GM12878 (cell line): ENCODE results near the gene ACSL1. TPM values are rescaled to one million over a fixed set of nuclear protein-coding genes. Genes with fewer than 3 reads are reported as not detected.
A peak's percentile ranks its signal among the peaks of the same experiment; 100 is the strongest.

Experiments used
- ATAC-seq: fragments of 200-7000 bp; cut with Tn5 transposase; 3 replicates; pipeline ENCODE4 v1.9.1; 2020; ENCODE audit warnings: mild to moderate bottlenecking, moderate library complexity
- BruUV-seq: library from RNA; stranded (reverse); fragments of 400-500 nt; replicated peaks from 2 replicates; lab custom pipeline; 2021; lab: Mats Ljungman, UMichigan
- CTCF ChIA-PET: fragments of 300-600 bp; sonication (Branson Sonifier 250); formaldehyde crosslinking; extraction: SDS; loops from one replicate; lab custom pipeline; 2021; ENCODE audit warnings: inconsistent platforms; lab: Yijun Ruan, JAX
- POLR2A ChIA-PET: fragments of 350-600 bp; formaldehyde crosslinking; extraction: SDS; loops from one replicate; lab custom pipeline; 2021; ENCODE audit warnings: inconsistent platforms; lab: Charles Lee
- RAD21 ChIA-PET: fragments of 300-600 bp; sonication (Branson Sonifier 250); formaldehyde crosslinking; loops from one replicate; lab custom pipeline; 2023; ENCODE audit warnings: antibody characterized with exemption; ENCODE audit not compliant: unreplicated experiment; lab: Charles Lee
- SMC1A ChIA-PET: fragments of 300-600 bp; sonication (Branson Sonifier 250); formaldehyde crosslinking; loops from one replicate; lab custom pipeline; 2023; ENCODE audit not compliant: unreplicated experiment, uncharacterized antibody; lab: Charles Lee
- DNase-seq: peaks from one replicate; pipeline ENCODE4 v3.0.0-alpha.2; 2011; ENCODE audit warnings: low read depth, low spot score
- FAIRE-seq: peaks from 3 replicates; lab custom pipeline; 2011; peaks lifted over from hg19 to GRCh38; lab: Jason Lieb, UNC
- H2AFZ ChIP-seq: 2 replicates; pipeline ENCODE4 v1.6.0; 2011; ENCODE audit warnings: low read depth, low read length, control low read depth; ENCODE audit not compliant: control insufficient read depth
- H3K27ac ChIP-seq: 2 replicates; pipeline ENCODE4 v1.5.1; 2011; ENCODE audit warnings: control low read depth; ENCODE audit not compliant: control insufficient read depth, insufficient read depth
- H3K27me3 ChIP-seq, 2 experiments: replicated peaks in 1 of 2; 2 replicates each; pipeline versions ENCODE4 v1.6.0 to v1.6.1; 2011; ENCODE audit warnings: low read length in 1 of 2; ENCODE audit not compliant: control insufficient read depth in 2 of 2, insufficient read depth in 2 of 2
- H3K36me3 ChIP-seq, 2 experiments: 2 replicates each; pipeline ENCODE4 v1.5.1; 2011; ENCODE audit warnings: low read length in 1 of 2; ENCODE audit not compliant: control insufficient read depth in 2 of 2, insufficient read depth in 2 of 2
- H3K4me1 ChIP-seq: 2 replicates; pipeline ENCODE4 v1.6.1; 2011; ENCODE audit warnings: mild to moderate bottlenecking, low read length, moderate library complexity, mixed read lengths; ENCODE audit not compliant: control insufficient read depth, insufficient read depth
- H3K4me2 ChIP-seq: 2 replicates; pipeline ENCODE4 v1.6.0; 2011; ENCODE audit warnings: control low read depth; ENCODE audit not compliant: control insufficient read depth, insufficient read depth
- H3K4me3 ChIP-seq: fragments of 200-600 bp; sonication (generic); 2 replicates; pipeline ENCODE4 v1.5.1; 2016
- H3K79me2 ChIP-seq: 2 replicates; pipeline ENCODE4 v1.6.0; 2011; ENCODE audit warnings: low read length; ENCODE audit not compliant: control insufficient read depth, insufficient read depth
- H3K9ac ChIP-seq: 2 replicates; pipeline ENCODE4 v1.8.0; 2011; ENCODE audit warnings: low read length, control low read depth, mixed read lengths; ENCODE audit not compliant: control insufficient read depth, insufficient read depth
- H3K9me3 ChIP-seq: replicated peaks from 3 replicates; pipeline ENCODE4 v1.5.1; 2011; ENCODE audit warnings: mild to moderate bottlenecking, low read length; ENCODE audit not compliant: control insufficient read depth, insufficient read depth
- H4K20me1 ChIP-seq: 2 replicates; pipeline ENCODE4 v1.6.0; 2011; ENCODE audit not compliant: control insufficient read depth, insufficient read depth
- EP300 ChIP-seq, 2 experiments: fragments of 150-350 bp in 1 of 2; IDR thresholded peaks; 2 replicates each; pipeline ENCODE4 v1.6.1; 2011 to 2012; ENCODE audit warnings: low read depth in 2 of 2, low read length in 2 of 2, borderline replicate concordance in 1 of 2, improper control_type of control experiment in 1 of 2, inconsistent platforms in 1 of 2; ENCODE audit not compliant: control insufficient read depth in 1 of 2
- HCFC1 ChIP-seq: fragments of 150-350 bp; IDR thresholded peaks from 2 replicates; pipeline ENCODE4 v1.6.1; 2014; ENCODE audit warnings: low read length
- MEF2A ChIP-seq: IDR thresholded peaks from 2 replicates; pipeline ENCODE4 v1.6.1; 2011; ENCODE audit warnings: low read depth, mild to moderate bottlenecking, low read length, moderate library complexity; ENCODE audit not compliant: insufficient read depth
- MEF2B ChIP-seq: fragments of 450-650 bp; IDR thresholded peaks from 2 replicates; pipeline ENCODE4 v1.6.1; 2018; ENCODE audit warnings: mild to moderate bottlenecking, moderate library complexity; ENCODE audit not compliant: partially characterized antibody, poor library complexity, severe bottlenecking
- NFXL1 ChIP-seq: fragments of 450-650 bp; IDR thresholded peaks from 2 replicates; pipeline ENCODE4 v1.6.1; 2017; ENCODE audit warnings: antibody characterized with exemption, mild to moderate bottlenecking, borderline replicate concordance
- RUNX3 ChIP-seq: IDR thresholded peaks from 2 replicates; pipeline ENCODE4 v1.6.1; 2012; ENCODE audit warnings: low read length, inconsistent platforms
- TCF12 ChIP-seq: IDR thresholded peaks from 2 replicates; pipeline ENCODE4 v1.6.1; 2011; ENCODE audit warnings: low read depth, mild to moderate bottlenecking, low read length
- TCF7 ChIP-seq: IDR thresholded peaks from 2 replicates; pipeline ENCODE4 v1.6.1; 2014; ENCODE audit warnings: antibody characterized with exemption, borderline replicate concordance
- WGBS: methylation state at CpG from one replicate; pipeline ENCODE4 v1.1.6; 2016; ENCODE audit warnings: low lambda C conversion rate; ENCODE audit not compliant: insufficient replicate concordance, insufficient coverage; ENCODE audit errors: missing lambda C conversion rate; 5-methylcytosine and 5-hydroxymethylcytosine counted together
- in situ Hi-C: fragments of 300-500 bp; cut with MboI; formaldehyde crosslinking; loops from 9 replicates; pipeline ENCODE4 v1.14.3; 2018; ENCODE audit warnings: mixed read lengths
- intact Hi-C: fragments of 100-400 bp; cut with micrococcal nuclease; formaldehyde crosslinking; loops from one replicate; pipeline ENCODE4 v1.14.2; 2022; ENCODE audit not compliant: unreplicated experiment
- polyA plus RNA-seq, 11 experiments: library from polyadenylated mRNA; depleted of rRNA in 4 of 11; unstranded in 6 of 11; stranded (reverse) in 5 of 11; fragments of >200 nt; fragmentation: Nextera tagmentation in 4 of 11; fragmentation: Illumina TruSeq in 1 of 11; extraction: Ambion mirVana in 4 of 11; extraction: Trizol in 1 of 11; gene quantifications; 1 replicate in 1 of 11; 2 replicates in 10 of 11; pipeline versions ENCODE4 v1.2.1 to v1.2.3, GENCODE V29; 2011 to 2016; ENCODE audit warnings: inconsistent platforms in 2 of 11, missing spikeins in 2 of 11, low read depth in 1 of 11
- total RNA-seq, 4 experiments: library from RNA; depleted of rRNA in 3 of 4; stranded (reverse); fragments of >200 nt in 3 of 4; fragmentation: Illumina TruSeq in 1 of 4; extraction: Trizol in 1 of 4; gene quantifications; 2 replicates each; pipeline versions ENCODE4 v1.2.1 to v1.2.3, GENCODE V29; 2013 to 2021
- TF ChIP-seq, protein P1 (sequence below): fragments of 450-650 bp; formaldehyde crosslinking; IDR thresholded peaks from 2 replicates; pipeline ENCODE4 v1.5.0; 2022; ENCODE audit warnings: mild to moderate bottlenecking, missing genetic modification characterization

ACSL1 gene
- total and polyA plus RNA-seq, 10 of the 15 experiments (the other 5 are each of a cell fraction or from before 2014, with no cell fraction given) = 30.7 to 68.1 (median 58.7) TPM

DNA sequence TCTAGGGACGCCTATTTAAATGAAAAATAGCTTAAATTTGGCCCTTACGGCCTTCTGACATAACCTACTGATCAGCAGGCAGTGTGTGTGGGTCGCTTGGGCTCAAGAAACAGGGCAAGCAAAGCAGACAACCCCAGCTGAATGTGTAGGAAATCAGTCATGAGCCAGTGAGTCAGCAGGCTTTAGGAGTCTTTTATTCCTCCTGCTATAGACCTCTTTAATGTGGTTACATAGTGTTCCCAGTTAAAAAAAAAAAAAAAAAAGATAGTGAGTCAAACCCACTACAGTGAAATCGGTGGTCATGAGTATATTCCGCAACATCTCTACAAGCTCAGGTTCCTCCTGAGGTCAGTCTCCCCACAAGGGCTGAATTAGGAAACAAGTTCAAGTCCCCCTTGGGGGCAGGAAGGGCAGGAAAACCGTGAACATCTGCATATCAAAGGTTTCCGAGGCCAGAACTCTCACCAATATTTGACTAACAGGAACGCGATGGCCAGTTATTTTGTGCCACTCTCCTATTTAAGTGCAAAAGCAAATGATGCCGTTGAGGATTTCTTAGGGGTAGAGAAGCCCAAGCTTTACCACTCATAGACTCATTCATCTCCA is 32.7 kb downstream of the ACSL1 start:
- Histone ChIP-seq H3K4me3 (no peak overlapping the region), H3K79me2 (peaks cover 17% of the 10 kb centered on the region), H2AFZ (no peak overlapping the region), H3K4me1 (peaks cover 15% of the 10 kb centered on the region), H3K9ac (no peak overlapping the region), H3K27me3 (no peaks in the 10 kb centered on the region), H4K20me1 (0 out of 2 replicates have a peak, but pooled peaks cover 6% of the 10 kb centered on the region), H3K9me3 (no peaks in the 10 kb centered on the region), H3K36me3 (peaks cover 17 to 26% of the 10 kb centered on the region in 2 experiments), H3K4me2 (no peak overlapping the region)
- 57% methylated on average over 10 of the region's 10 CpGs for WGBS
- SMC1A ChIA-PET = interaction anchor here (1.0 to 2.5 kb wide), 11 partner anchors 10 to 114 kb away, joined by 3 to 11 read pairs (median 5); no protein-coding TSS in a partner anchor
- DNase-seq (no peak), FAIRE-seq (no peak), ATAC-seq (peak; percentile 33; the same call in 2 of the 3 replicates)
- in situ Hi-C loops (no loop called here), intact Hi-C loops (no loop called here)
- CTCF ChIA-PET = interaction anchor here (0.7 to 2.2 kb wide), 10 partner anchors 8 to 303 kb away, joined by 3 to 11 read pairs (median 4); no protein-coding TSS in a partner anchor
- BruUV-seq = no TSS peak
- POLR2A ChIA-PET = interaction anchor here (0.6 to 0.7 kb wide), 4 partner anchors 16 to 66 kb away, joined by 3 to 6 read pairs (median 4); no protein-coding TSS in a partner anchor
- RAD21 ChIA-PET = interaction anchor here (0.6 to 2.1 kb wide), 7 partner anchors 14 to 242 kb away, joined by 3 to 7 read pairs (median 3); no protein-coding TSS in a partner anchor
- TF ChIP-seq EP300 (IDR thresholded peaks at IDR 0.05; ENCODE audit: borderline replicate concordance in 1 of 2, control insufficient read depth in 1 of 2, low read depth in 2 of 2, low read length in 2 of 2) = no peak
- no peak for TF ChIP-seq MEF2A
- no peak for TF ChIP-seq HCFC1
- no peak for TF ChIP-seq NFXL1
- TF ChIP-seq, protein P1, sequence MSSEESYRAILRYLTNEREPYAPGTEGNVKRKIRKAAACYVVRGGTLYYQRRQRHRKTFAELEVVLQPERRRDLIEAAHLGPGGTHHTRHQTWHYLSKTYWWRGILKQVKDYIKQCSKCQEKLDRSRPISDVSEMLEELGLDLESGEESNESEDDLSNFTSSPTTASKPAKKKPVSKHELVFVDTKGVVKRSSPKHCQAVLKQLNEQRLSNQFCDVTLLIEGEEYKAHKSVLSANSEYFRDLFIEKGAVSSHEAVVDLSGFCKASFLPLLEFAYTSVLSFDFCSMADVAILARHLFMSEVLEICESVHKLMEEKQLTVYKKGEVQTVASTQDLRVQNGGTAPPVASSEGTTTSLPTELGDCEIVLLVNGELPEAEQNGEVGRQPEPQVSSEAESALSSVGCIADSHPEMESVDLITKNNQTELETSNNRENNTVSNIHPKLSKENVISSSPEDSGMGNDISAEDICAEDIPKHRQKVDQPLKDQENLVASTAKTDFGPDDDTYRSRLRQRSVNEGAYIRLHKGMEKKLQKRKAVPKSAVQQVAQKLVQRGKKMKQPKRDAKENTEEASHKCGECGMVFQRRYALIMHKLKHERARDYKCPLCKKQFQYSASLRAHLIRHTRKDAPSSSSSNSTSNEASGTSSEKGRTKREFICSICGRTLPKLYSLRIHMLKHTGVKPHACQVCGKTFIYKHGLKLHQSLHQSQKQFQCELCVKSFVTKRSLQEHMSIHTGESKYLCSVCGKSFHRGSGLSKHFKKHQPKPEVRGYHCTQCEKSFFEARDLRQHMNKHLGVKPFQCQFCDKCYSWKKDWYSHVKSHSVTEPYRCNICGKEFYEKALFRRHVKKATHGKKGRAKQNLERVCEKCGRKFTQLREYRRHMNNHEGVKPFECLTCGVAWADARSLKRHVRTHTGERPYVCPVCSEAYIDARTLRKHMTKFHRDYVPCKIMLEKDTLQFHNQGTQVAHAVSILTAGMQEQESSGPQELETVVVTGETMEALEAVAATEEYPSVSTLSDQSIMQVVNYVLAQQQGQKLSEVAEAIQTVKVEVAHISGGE = no peak
- peak; percentile 61 for TF ChIP-seq RUNX3
- peak; percentile 66; the same call in 1 of the 2 replicates for TF ChIP-seq TCF7
- no peak for TF ChIP-seq MEF2B
- no peak for TF ChIP-seq TCF12
- TF ChIP-seq, all 136 proteins: peak for 2
- H3K27ac ChIP-seq = no peak overlapping the region
